ELR (cell line): ENCODE results near the gene SHD.
"Not testable (repeated sequence)": the region's sequence is repeated elsewhere in the genome, so short reads cannot be mapped to it uniquely, and the experiment has no call there.

Experiments
- DNase-seq: peaks from one replicate; pipeline ENCODE4 v3.0.0-alpha.2; 2015; ENCODE audit warnings: low read depth

Gene SHD

DNA sequence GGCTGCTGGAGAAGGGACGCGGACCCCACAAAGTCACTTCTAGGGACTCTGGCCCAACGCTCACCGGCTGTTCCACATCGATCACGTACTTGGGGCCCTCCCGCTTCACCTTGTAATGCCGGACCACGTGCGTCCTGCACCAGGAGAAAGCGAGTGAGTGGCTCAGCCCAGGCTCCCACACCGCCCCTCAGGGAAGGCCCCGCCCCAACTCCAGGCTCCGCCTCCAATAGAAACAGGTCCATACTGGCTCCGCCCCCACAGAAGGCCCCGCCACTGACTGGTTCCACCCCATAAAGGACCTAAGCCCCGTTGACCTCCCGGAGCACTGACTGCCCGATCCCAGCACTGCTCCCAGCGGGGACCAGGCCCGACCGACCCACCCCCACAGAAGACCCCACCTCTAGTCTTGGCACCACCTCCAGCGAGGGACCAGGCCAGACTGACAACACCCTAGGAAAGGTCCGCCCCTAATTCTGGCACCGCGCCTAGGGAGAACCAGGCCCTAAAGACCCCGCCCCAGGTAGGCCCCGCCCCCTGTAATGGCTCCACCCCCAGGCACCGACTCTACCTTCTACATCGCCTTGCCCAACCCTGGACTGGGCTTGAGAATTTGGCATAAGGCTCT, 48.3 kb downstream of the SHD start:
- DNase-seq, result peak; percentile 61

GRCh38 chr19:4327877-4328242, 48.8 kb downstream of the SHD start:
- no peak for DNase-seq

GRCh38 chr19:4328243-4328990, 49.4 kb downstream of the SHD start:
- DNase-seq, result peak; percentile 91

DNA sequence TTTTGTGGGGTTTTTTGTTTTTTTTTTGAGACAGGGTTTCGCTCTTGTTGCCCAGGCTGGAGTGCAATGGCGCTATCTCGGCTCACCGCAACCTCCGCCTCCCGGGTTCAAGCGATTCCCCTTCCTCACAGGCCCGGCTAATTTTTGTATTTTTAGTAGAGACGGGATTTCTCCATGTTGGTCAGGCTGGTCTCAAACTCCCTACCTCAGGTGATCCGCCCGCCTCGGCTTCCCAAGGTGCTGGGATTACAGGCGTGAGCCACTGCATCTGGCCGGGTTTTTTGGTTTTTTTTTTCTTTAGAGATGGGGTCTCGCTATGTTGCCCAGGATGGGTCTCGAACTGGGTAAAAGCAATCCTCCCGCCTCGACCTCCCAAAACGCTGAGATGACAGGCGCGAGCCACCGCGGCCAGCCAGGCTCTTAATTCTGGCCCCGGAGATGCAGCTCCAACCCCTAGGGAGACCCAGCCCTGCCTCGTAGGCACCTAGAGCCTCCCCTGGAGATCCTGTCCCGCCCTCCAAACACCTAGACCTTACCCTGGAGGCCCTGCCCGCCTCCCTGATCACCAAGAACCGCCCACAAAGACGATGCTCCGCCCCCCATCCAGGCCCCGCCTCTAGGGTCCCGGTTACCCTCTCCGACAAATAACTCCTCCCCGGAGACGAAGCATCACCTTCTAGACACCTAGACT, 50.1 kb downstream of the SHD start:
- not testable (repeated sequence) for DNase-seq

- DNase-seq, result no peak
Measured at GRCh38 chr19:4329858-4330257, 50.8 kb downstream of the SHD start.

DNA sequence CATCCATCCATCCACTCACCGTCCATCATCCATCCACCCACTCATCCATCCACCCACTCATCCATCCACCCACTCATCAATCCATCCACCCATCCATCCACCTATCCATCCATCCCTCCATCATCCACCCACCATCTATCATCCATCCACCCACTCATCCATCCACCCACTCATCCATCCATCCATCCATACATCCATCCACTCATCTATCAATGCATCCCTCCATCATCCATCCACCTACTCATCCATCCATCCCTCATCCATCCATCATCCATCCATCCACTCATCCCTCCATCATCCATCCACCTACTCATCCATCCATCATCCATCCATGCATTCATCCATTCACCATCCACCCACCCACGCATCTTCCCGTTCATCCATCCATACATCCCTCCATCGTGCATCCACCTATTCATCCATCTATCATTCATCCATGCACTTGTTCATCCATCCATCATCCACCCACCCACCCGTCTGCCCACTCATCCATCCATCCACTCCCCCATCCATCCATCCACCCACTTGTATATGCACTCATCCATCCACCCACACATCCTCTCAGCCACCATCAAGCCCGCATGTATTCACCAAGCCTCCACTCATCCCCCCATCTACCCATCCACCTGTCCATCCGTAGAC, 56.0 kb downstream of the SHD start:
- no peak for DNase-seq

- no peak for DNase-seq
Measured at GRCh38 chr19:4337906-4338440, 58.9 kb downstream of the SHD start.

- DNase-seq, result peak; percentile 35
Measured at GRCh38 chr19:4338441-4339355, 59.6 kb downstream of the SHD start, which contains the start of gene STAP2. STAP2 (minus strand) TSS chr19:4338827; CDS start chr19:4338753, 74 bp downstream.
